ENCODE results near the gene ASB10.
A peak's percentile ranks its signal among the peaks of the same experiment; 100 is the strongest.

The ASB10 gene

GRCh38 chr7:151191544-151191943 is 4.5 kb upstream of the ASB10 start:
- Histone ChIP-seq H4K91ac (ENCODE audit: low read depth, low read length, poor library complexity) (no peak overlapping the region), H3K4me1 (ENCODE audit: control insufficient read depth in 2 of 2, insufficient read depth in 1 of 2, low read depth in 1 of 2, low read length in 2 of 2) (peaks cover 0 to 2% of the 10 kb centered on the region in 2 donors), H4K8ac (ENCODE audit: low read depth, low read length) (no peak overlapping the region)

GRCh38 chr7:151189038-151189437 is 2.0 kb upstream of the ASB10 start:
- no CpG with 5 or more reads among the region's 4 CpGs for WGBS, 2 donors (ENCODE audit: extremely low coverage in 2 of 2, insufficient read length in 2 of 2, insufficient replicate concordance in 1 of 2)
- H3K14ac ChIP-seq (ENCODE audit: low read length), result no peak overlapping the region
- H3K27ac ChIP-seq (replicated peaks; ENCODE audit: low read length), result no peak overlapping the region
- H2AK5ac ChIP-seq (ENCODE audit: low read depth, low read length), result no peak overlapping the region
- no peaks in the 10 kb centered on the region for H3K36me3 ChIP-seq (replicated peaks in 1 of 2; ENCODE audit: control insufficient read depth in 2 of 2, insufficient read depth in 2 of 2, low read length in 2 of 2)
- no peak overlapping the region for H3K18ac ChIP-seq (ENCODE audit: low read length)
- H3K79me1 ChIP-seq (ENCODE audit: low read depth, low read length), result peaks cover 1% of the 10 kb centered on the region
- H3K27me3 ChIP-seq (ENCODE audit: control insufficient read depth in 3 of 3, insufficient read depth in 3 of 3, low read depth in 1 of 3, low read length in 3 of 3), result peaks cover 0 to 70% (median 0%) of the 10 kb centered on the region in 3 experiments
- no peak overlapping the region for H2AFZ ChIP-seq (ENCODE audit: low read length)
- H3K4me3 ChIP-seq (ENCODE audit: low read length in 2 of 2), result no peak overlapping the region
- H3K4ac ChIP-seq (ENCODE audit: low read length), result no peak overlapping the region
- no peak overlapping the region for H4K8ac ChIP-seq (ENCODE audit: low read depth, low read length)
- H2BK12ac ChIP-seq (ENCODE audit: low read length), result no peak overlapping the region
- H3K9ac ChIP-seq (ENCODE audit: low read depth, low read length, poor library complexity), result no peak overlapping the region
- DNase-seq (ENCODE audit: low spot score), result no peak
- no peak overlapping the region for H3K4me2 ChIP-seq (ENCODE audit: insufficient read depth, low read length, poor library complexity, severe bottlenecking)
- H2BK120ac ChIP-seq (ENCODE audit: low read depth, low read length), result no peak overlapping the region
- no peak overlapping the region for H2BK5ac ChIP-seq (ENCODE audit: low read length)
- H4K91ac ChIP-seq (ENCODE audit: low read depth, low read length, poor library complexity), result no peak overlapping the region
- no peaks in the 10 kb centered on the region for H3K4me1 ChIP-seq (ENCODE audit: control insufficient read depth in 2 of 2, insufficient read depth in 1 of 2, low read depth in 1 of 2, low read length in 2 of 2)
- no peaks in the 10 kb centered on the region for H3K9me3 ChIP-seq (replicated peaks in 1 of 2; ENCODE audit: control insufficient read depth in 2 of 2, insufficient read depth in 1 of 2, low read depth in 1 of 2, low read length in 2 of 2)
- no peak overlapping the region for H3K23ac ChIP-seq (ENCODE audit: low read depth, low read length, poor library complexity)
- no peak overlapping the region for H2BK15ac ChIP-seq (ENCODE audit: low read length)

More at GRCh38 chr7:151191544-151191943, 4.5 kb upstream of the ASB10 start:
- no CpG with 5 or more reads among the region's 12 CpGs for WGBS, 2 donors (ENCODE audit: extremely low coverage in 2 of 2, insufficient read length in 2 of 2, insufficient replicate concordance in 1 of 2)
- H3K14ac ChIP-seq (ENCODE audit: low read length), result no peak overlapping the region
- H3K9ac ChIP-seq (ENCODE audit: low read depth, low read length, poor library complexity), result no peak overlapping the region
- H3K27ac ChIP-seq (replicated peaks; ENCODE audit: low read length), result no peak overlapping the region
- peaks cover 1% of the 10 kb centered on the region for H3K79me1 ChIP-seq (ENCODE audit: low read depth, low read length)
- no peak overlapping the region for H2BK12ac ChIP-seq (ENCODE audit: low read length)
- no peak for DNase-seq (ENCODE audit: low spot score)
- H2BK5ac ChIP-seq (ENCODE audit: low read length), result no peak overlapping the region
- H3K4me2 ChIP-seq (ENCODE audit: insufficient read depth, low read length, poor library complexity, severe bottlenecking), result no peak overlapping the region
- H3K23ac ChIP-seq (ENCODE audit: low read depth, low read length, poor library complexity), result no peak overlapping the region
- H2AK5ac ChIP-seq (ENCODE audit: low read depth, low read length), result no peak overlapping the region
- no peak overlapping the region for H2AFZ ChIP-seq (ENCODE audit: low read length)
- no peak overlapping the region for H2BK120ac ChIP-seq (ENCODE audit: low read depth, low read length)
- no peak overlapping the region for H2BK15ac ChIP-seq (ENCODE audit: low read length)
- H3K9me3 ChIP-seq (replicated peaks in 1 of 2; ENCODE audit: control insufficient read depth in 2 of 2, insufficient read depth in 1 of 2, low read depth in 1 of 2, low read length in 2 of 2), result no peaks in the 10 kb centered on the region
- H3K18ac ChIP-seq (ENCODE audit: low read length), result no peak overlapping the region
- peaks cover 0 to 90% (median 0%) of the 10 kb centered on the region in 3 experiments for H3K27me3 ChIP-seq (ENCODE audit: control insufficient read depth in 3 of 3, insufficient read depth in 3 of 3, low read depth in 1 of 3, low read length in 3 of 3)
- H3K36me3 ChIP-seq (replicated peaks in 1 of 2; ENCODE audit: control insufficient read depth in 2 of 2, insufficient read depth in 2 of 2, low read length in 2 of 2), result no peaks in the 10 kb centered on the region
- no peak overlapping the region for H3K4ac ChIP-seq (ENCODE audit: low read length)
- H3K4me3 ChIP-seq (ENCODE audit: low read length in 2 of 2), result no peak overlapping the region

- Histone ChIP-seq H3K18ac (ENCODE audit: low read length) (no peak overlapping the region), H3K9ac (ENCODE audit: low read depth, low read length, poor library complexity) (no peak overlapping the region), H3K9me3 (replicated peaks in 1 of 2; ENCODE audit: control insufficient read depth in 2 of 2, insufficient read depth in 1 of 2, low read depth in 1 of 2, low read length in 2 of 2) (no peaks in the 10 kb centered on the region), H4K91ac (ENCODE audit: low read depth, low read length, poor library complexity) (no peak overlapping the region), H3K4me1 (ENCODE audit: control insufficient read depth in 2 of 2, insufficient read depth in 1 of 2, low read depth in 1 of 2, low read length in 2 of 2) (no peaks in the 10 kb centered on the region), H3K4me3 (ENCODE audit: low read length in 2 of 2) (no peak overlapping the region), H2BK15ac (ENCODE audit: low read length) (no peak overlapping the region), H3K36me3 (replicated peaks in 1 of 2; ENCODE audit: control insufficient read depth in 2 of 2, insufficient read depth in 2 of 2, low read length in 2 of 2) (no peaks in the 10 kb centered on the region), H3K27me3 (ENCODE audit: control insufficient read depth in 3 of 3, insufficient read depth in 3 of 3, low read depth in 1 of 3, low read length in 3 of 3) (peaks cover 0 to 61% (median 0%) of the 10 kb centered on the region in 3 experiments), H2AFZ (ENCODE audit: low read length) (no peak overlapping the region), H3K14ac (ENCODE audit: low read length) (no peak overlapping the region), H2AK5ac (ENCODE audit: low read depth, low read length) (no peak overlapping the region), H4K8ac (ENCODE audit: low read depth, low read length) (no peak overlapping the region), H3K27ac (replicated peaks; ENCODE audit: low read length) (no peak overlapping the region), H2BK120ac (ENCODE audit: low read depth, low read length) (no peak overlapping the region), H3K4me2 (ENCODE audit: insufficient read depth, low read length, poor library complexity, severe bottlenecking) (no peak overlapping the region), H2BK12ac (ENCODE audit: low read length) (no peak overlapping the region), H3K79me1 (ENCODE audit: low read depth, low read length) (peaks cover 1% of the 10 kb centered on the region), H2BK5ac (ENCODE audit: low read length) (no peak overlapping the region), H3K23ac (ENCODE audit: low read depth, low read length, poor library complexity) (no peak overlapping the region), H3K4ac (ENCODE audit: low read length) (no peak overlapping the region)
- no CpG with 5 or more reads among the region's 5 CpGs for WGBS, 2 donors (ENCODE audit: extremely low coverage in 2 of 2, insufficient read length in 2 of 2, insufficient replicate concordance in 1 of 2)
- DNase-seq (ENCODE audit: low spot score), result no peak
These were observed 1.1 kb upstream of the ASB10 start for GRCh38 chr7:151188252-151188542.

GRCh38 chr7:151187409-151188251 is 580 bp upstream of the ASB10 start:
- Histone ChIP-seq H2BK120ac (ENCODE audit: low read depth, low read length) (no peak overlapping the region), H3K18ac (ENCODE audit: low read length) (peak overlapping the region; percentile 58), H2BK15ac (ENCODE audit: low read length) (peak overlapping the region; percentile 83), H3K27me3 (ENCODE audit: control insufficient read depth in 3 of 3, insufficient read depth in 3 of 3, low read depth in 1 of 3, low read length in 3 of 3) (peaks cover 0 to 60% (median 0%) of the 10 kb centered on the region in 3 experiments), H3K4me2 (ENCODE audit: insufficient read depth, low read length, poor library complexity, severe bottlenecking) (no peak overlapping the region), H3K4me1 (ENCODE audit: control insufficient read depth in 2 of 2, insufficient read depth in 1 of 2, low read depth in 1 of 2, low read length in 2 of 2) (no peaks in the 10 kb centered on the region), H2BK5ac (ENCODE audit: low read length) (peak overlapping the region; percentile 72), H3K4me3 (ENCODE audit: low read length in 2 of 2) (no peak overlapping the region), H2AK5ac (ENCODE audit: low read depth, low read length) (no peak overlapping the region), H4K8ac (ENCODE audit: low read depth, low read length) (peak overlapping the region; percentile 57), H2BK12ac (ENCODE audit: low read length) (no peak overlapping the region), H3K36me3 (replicated peaks in 1 of 2; ENCODE audit: control insufficient read depth in 2 of 2, insufficient read depth in 2 of 2, low read length in 2 of 2) (no peaks in the 10 kb centered on the region), H3K9me3 (replicated peaks in 1 of 2; ENCODE audit: control insufficient read depth in 2 of 2, insufficient read depth in 1 of 2, low read depth in 1 of 2, low read length in 2 of 2) (no peaks in the 10 kb centered on the region), H3K9ac (ENCODE audit: low read depth, low read length, poor library complexity) (no peak overlapping the region), H3K4ac (ENCODE audit: low read length) (no peak overlapping the region), H3K79me1 (ENCODE audit: low read depth, low read length) (peaks cover 1% of the 10 kb centered on the region), H3K23ac (ENCODE audit: low read depth, low read length, poor library complexity) (peak overlapping the region; percentile 89), H3K14ac (ENCODE audit: low read length) (no peak overlapping the region), H3K27ac (replicated peaks; ENCODE audit: low read length) (no peak overlapping the region), H2AFZ (ENCODE audit: low read length) (no peak overlapping the region), H4K91ac (ENCODE audit: low read depth, low read length, poor library complexity) (no peak overlapping the region)
- DNase-seq (ENCODE audit: low spot score), result no peak
- no CpG with 5 or more reads among the region's 22 CpGs for WGBS, 2 donors (ENCODE audit: extremely low coverage in 2 of 2, insufficient read length in 2 of 2, insufficient replicate concordance in 1 of 2)
